ENCODE data around the gene RIMS4.

The RIMS4 gene

GRCh38 chr20:44814937-44815336, 4.6 kb upstream of the RIMS4 start:
- DNase-seq, result no peak
- TF ChIP-seq GATA1 (IDR thresholded peaks at IDR 0.05; ENCODE audit: low read depth, low read length), result no peak
- no peak for TF ChIP-seq POLR2A (IDR thresholded peaks at IDR 0.05; ENCODE audit: low read length)

DNA sequence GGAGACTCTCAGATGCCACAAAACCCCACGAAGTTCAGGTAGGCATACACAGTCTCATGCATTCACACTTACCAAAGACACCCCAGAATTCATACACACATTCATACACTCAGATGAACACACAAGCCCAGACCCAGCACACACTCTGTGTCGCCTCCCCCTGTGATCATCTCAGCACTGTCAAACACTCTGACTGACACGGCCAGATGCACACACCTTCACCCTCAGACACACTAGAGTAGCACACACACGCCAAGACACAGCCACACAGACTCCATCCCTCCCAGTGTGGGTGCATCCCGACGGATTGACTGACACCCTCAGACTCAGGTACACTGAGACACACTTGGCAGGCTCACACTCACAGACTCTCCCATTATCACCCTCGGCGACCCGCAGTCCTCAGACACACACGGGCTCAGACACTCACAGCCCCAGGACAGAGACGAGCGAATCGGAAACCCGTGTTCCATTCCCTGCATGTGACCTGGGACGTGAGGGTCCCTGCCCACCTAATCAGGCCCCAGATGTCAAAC, 872 bp upstream of the RIMS4 start:
- DNase-seq, result no peak
- TF ChIP-seq POLR2A (IDR thresholded peaks at IDR 0.05; ENCODE audit: low read length) (no peak), GATA1 (IDR thresholded peaks at IDR 0.05; ENCODE audit: low read depth, low read length) (no peak)

GRCh38 chr20:44810061-44810390, 320 bp downstream of the RIMS4 start:
- DNase-seq, result no peak
- TF ChIP-seq POLR2A (IDR thresholded peaks at IDR 0.05; ENCODE audit: low read length) (no peak), GATA1 (IDR thresholded peaks at IDR 0.05; ENCODE audit: low read depth, low read length) (no peak)

DNA sequence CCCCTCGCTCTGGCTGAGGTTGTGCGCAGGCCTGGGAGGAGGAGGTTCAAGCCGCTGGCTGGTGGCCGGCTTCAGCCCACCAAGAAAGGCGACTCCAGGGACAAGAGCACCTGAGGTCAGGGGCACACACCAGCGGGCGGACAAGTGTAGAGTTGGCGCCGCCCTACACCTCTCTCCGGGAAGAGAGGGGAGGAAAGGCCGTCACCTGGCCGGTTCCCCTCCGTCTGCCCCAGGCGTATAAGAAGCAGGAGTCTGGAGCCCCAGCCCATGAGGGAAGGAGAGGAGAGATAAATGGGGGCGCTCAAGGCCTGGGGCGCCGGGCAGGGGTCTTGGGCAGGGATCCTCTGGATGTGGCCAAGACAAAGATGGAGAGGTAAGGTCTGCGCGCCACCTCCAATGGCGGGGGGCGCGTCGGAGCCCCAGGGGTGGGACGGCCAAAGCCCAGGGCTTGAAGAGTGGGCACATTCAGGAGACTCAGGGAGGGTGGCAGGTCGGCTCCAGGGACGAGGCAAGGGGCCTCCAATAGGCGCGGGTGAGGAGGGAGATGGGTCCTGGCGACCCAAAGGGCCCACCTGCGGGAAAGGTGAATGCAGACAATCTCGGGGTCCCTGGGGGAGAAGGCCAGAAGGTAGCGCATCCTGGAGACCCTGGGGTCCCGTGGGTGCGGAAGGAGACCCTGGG, 826 bp downstream of the RIMS4 start:
- no peak for TF ChIP-seq POLR2A (IDR thresholded peaks at IDR 0.05; ENCODE audit: low read length)
- no peak for TF ChIP-seq GATA1 (IDR thresholded peaks at IDR 0.05; ENCODE audit: low read depth, low read length)
- DNase-seq, result no peak

DNA sequence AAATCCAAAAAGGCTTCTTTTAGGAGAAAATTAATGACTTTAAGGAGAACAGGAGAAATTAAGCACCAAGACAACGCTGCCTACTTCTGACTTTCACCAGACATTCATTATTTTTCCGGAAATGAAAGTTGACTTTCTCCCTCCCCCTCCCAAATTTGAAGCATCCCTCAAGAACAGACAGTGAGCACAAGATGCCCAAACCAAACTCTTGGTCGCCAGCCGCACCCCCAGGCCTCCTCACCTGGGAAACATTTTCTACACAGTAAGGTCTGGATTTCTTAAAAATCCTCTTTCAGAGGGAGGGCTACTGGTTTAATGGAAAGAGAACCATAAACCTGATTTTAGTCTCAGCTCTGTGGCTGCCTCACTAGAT, 2.7 kb downstream of the RIMS4 start:
- TF ChIP-seq POLR2A (IDR thresholded peaks at IDR 0.05; ENCODE audit: low read length) (no peak), GATA1 (IDR thresholded peaks at IDR 0.05; ENCODE audit: low read depth, low read length) (no peak)
- DNase-seq, result no peak

GRCh38 chr20:44807051-44807683, 3.2 kb downstream of the RIMS4 start:
- DNase-seq, result no peak
- TF ChIP-seq POLR2A (IDR thresholded peaks at IDR 0.05; ENCODE audit: low read length) (no peak), GATA1 (IDR thresholded peaks at IDR 0.05; ENCODE audit: low read depth, low read length) (no peak)

DNA sequence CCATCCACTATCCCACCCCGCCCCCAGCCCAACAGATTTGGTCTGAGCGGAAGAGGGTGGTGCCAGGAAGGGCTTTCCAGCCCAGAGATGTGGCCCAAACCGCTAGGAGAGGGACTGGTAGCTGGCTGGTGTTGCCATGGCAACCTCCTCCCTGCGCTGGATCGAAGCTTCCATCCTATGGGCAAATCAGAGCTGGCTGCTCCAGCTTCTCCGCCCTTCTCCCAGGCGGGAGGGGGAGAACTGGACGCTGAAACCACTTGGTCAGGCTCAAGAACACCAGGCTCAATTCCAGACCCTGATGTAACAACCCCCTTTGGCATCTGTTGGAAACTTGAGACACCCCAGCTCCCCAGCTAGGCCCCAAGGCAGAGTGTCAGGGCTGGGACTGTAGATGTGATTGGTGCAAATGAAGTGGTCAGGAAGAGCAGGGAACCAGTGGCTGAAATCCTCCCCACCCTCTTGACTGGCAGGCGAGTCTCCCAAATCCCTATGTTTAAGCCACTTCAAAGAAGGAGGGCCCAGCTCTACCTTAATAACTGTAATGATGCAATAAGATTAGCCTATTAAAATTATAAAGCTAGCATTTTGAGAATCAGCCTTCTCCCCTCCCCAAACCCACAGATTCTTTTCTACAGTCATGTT, 4.2 kb downstream of the RIMS4 start:
- TF ChIP-seq GATA1 (IDR thresholded peaks at IDR 0.05; ENCODE audit: low read depth, low read length), result no peak
- no peak for TF ChIP-seq POLR2A (IDR thresholded peaks at IDR 0.05; ENCODE audit: low read length)
- no peak for DNase-seq

DNA sequence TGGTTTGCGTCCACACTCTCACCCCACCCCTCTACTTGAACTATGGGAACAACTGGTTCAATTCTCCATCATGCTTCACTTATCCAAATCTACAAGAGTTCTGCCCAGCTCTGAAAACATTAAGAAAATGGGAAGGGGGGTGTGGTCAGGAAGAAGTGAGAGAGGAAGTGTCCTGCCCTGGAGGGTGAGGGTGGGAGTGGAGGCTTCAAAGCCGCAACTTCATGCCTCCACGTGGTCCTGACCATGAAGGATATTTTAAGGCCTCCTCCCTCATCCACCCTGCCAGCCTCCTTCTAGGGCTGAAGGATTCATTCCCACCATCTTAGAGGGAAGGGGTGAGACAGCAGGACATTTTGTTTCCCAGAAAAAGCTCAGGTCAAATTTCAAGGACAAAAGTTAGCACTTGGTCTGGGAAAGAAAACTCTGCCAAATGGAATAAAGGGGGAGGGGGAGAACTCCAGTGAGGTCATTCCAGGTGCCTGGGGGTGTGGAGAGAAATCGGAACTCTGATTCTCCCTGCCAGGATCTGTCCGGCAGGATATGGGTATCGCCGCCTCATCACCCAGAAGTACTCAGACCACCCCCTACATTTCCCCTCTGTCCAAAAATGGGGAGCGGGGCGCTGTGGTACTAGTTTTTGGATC, 4.9 kb downstream of the RIMS4 start:
- TF ChIP-seq GATA1 (IDR thresholded peaks at IDR 0.05; ENCODE audit: low read depth, low read length) (no peak), POLR2A (IDR thresholded peaks at IDR 0.05; ENCODE audit: low read length) (no peak)
- no peak for DNase-seq

GRCh38 chr20:44803383-44803941, 6.9 kb downstream of the RIMS4 start:
- no peak for TF ChIP-seq POLR2A (IDR thresholded peaks at IDR 0.05; ENCODE audit: low read length)
- no peak for TF ChIP-seq GATA1 (IDR thresholded peaks at IDR 0.05; ENCODE audit: low read depth, low read length)
- DNase-seq, result no peak

DNA sequence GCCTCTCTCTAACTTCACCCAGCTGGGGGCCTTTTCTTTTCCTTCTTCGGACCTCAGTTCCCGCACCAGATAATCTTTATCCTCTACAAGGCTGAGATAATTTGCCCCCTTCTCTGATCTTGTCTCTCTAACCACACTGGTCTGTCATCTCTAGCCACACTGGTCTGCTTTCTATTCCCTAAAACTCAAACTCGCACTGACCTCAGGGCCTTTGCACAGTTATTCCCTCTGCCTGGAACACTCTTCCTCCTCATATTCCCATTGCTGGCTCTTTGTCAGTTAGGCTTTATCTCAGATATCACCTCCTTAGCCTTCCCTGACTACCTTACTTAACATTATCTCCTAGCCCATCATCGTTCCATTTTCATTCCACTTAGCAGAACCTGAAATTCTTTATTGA, 7.6 kb downstream of the RIMS4 start:
- TF ChIP-seq POLR2A (IDR thresholded peaks at IDR 0.05; ENCODE audit: low read length) (no peak), GATA1 (IDR thresholded peaks at IDR 0.05; ENCODE audit: low read depth, low read length) (no peak)
- DNase-seq, result no peak

GRCh38 chr20:44800391-44801046, 9.8 kb downstream of the RIMS4 start:
- no peak for TF ChIP-seq GATA1 (IDR thresholded peaks at IDR 0.05; ENCODE audit: low read depth, low read length)
- no peak for TF ChIP-seq POLR2A (IDR thresholded peaks at IDR 0.05; ENCODE audit: low read length)
- peak in 1 of 2 experiments; percentile 12 for DNase-seq

GRCh38 chr20:44799691-44800090, 10.7 kb downstream of the RIMS4 start:
- TF ChIP-seq POLR2A (IDR thresholded peaks at IDR 0.05; ENCODE audit: low read length) (no peak), GATA1 (IDR thresholded peaks at IDR 0.05; ENCODE audit: low read depth, low read length) (no peak)
- no peak for DNase-seq

GRCh38 chr20:44796758-44797457, 13.4 kb downstream of the RIMS4 start:
- no peak for TF ChIP-seq POLR2A (IDR thresholded peaks at IDR 0.05; ENCODE audit: low read length)
- TF ChIP-seq GATA1 (IDR thresholded peaks at IDR 0.05; ENCODE audit: low read depth, low read length), result no peak
- no peak for DNase-seq
